SU-DHL-6 (cell line): Measurements from ENCODE around the gene HAVCR2.
A peak's percentile ranks its signal among the peaks of the same experiment; 100 is the strongest.

ENCODE experiments used
- H2AFZ ChIP-seq: fragments of 200-600 bp; sonication (generic); 2 replicates; pipeline ENCODE4 v1.6.1; 2014; ENCODE audit warnings: low read depth, mild to moderate bottlenecking, moderate library complexity, mixed read lengths, antibody characterized with exemption, low read length; ENCODE audit not compliant: severe bottlenecking
- H3F3A ChIP-seq: fragments of 200-600 bp; shearing (Covaris generic); 2 replicates; pipeline ENCODE4 v1.6.0; 2016; ENCODE audit warnings: antibody characterized with exemption, mild to moderate bottlenecking; ENCODE audit not compliant: insufficient read depth
- H3K27ac ChIP-seq: fragments of 200-600 bp; sonication (generic); 2 replicates; pipeline ENCODE4 v1.5.1; 2016; ENCODE audit warnings: low read depth, mild to moderate bottlenecking, low read length, moderate library complexity, mixed read lengths
- H3K27me3 ChIP-seq: fragments of 200-600 bp; sonication (generic), shearing (Covaris generic); 2 replicates; pipeline ENCODE4 v1.6.0; 2014; ENCODE audit warnings: mild to moderate bottlenecking, low read length
- H3K36me3 ChIP-seq: fragments of 200-600 bp; sonication (generic); 2 replicates; pipeline ENCODE4 v1.6.1; 2014; ENCODE audit warnings: mild to moderate bottlenecking, low read length, mixed read lengths
- H3K4me2 ChIP-seq: fragments of 300-600, 200-600 bp; shearing (Covaris generic), sonication (generic); 2 replicates; pipeline ENCODE4 v1.6.0; 2014; ENCODE audit warnings: low read length, low read depth, mild to moderate bottlenecking; ENCODE audit not compliant: poor library complexity, severe bottlenecking
- H3K4me3 ChIP-seq: fragments of 200-600 bp; sonication (generic); 2 replicates; pipeline ENCODE4 v1.5.1; 2014; ENCODE audit warnings: antibody characterized with exemption, low read length, mild to moderate bottlenecking, mixed read lengths; ENCODE audit not compliant: insufficient read depth, poor library complexity, severe bottlenecking
- H3K79me2 ChIP-seq: fragments of 200-600 bp; sonication (generic); 2 replicates; pipeline ENCODE4 v1.6.1; 2014; ENCODE audit warnings: mild to moderate bottlenecking, low read length, moderate library complexity; ENCODE audit not compliant: insufficient read depth
- H3K9ac ChIP-seq: fragments of 200-600 bp; sonication (generic); 2 replicates; pipeline ENCODE4 v1.7.0; 2014; ENCODE audit warnings: mild to moderate bottlenecking, low read length
- H3K9me2 ChIP-seq: fragments of 200-600 bp; sonication (generic); replicated peaks from 2 replicates; pipeline ENCODE4 v1.6.1; 2014; ENCODE audit warnings: low read length; ENCODE audit not compliant: insufficient read depth
- H3K9me3 ChIP-seq: fragments of 200-600 bp; sonication (generic); 2 replicates; pipeline ENCODE4 v1.6.1; 2014; ENCODE audit warnings: low read length, mixed read lengths; ENCODE audit not compliant: insufficient read depth
- H4K20me1 ChIP-seq: fragments of 200-600 bp; sonication (generic); 2 replicates; pipeline ENCODE4 v1.6.1; 2014; ENCODE audit warnings: low read depth, mild to moderate bottlenecking, antibody characterized with exemption, low read length, moderate library complexity, mixed read lengths
- EZH2phosphoT487 ChIP-seq: fragments of 200-600 bp; sonication (generic), shearing (Covaris generic); conservative IDR thresholded peaks from 2 replicates; pipeline ENCODE4 v1.6.1; 2018; ENCODE audit warnings: mild to moderate bottlenecking, antibody characterized with exemption, low read length, moderate library complexity, mixed read lengths
- TF ChIP-seq, protein P1 (sequence below): fragments of 200-600 bp; sonication (generic); IDR thresholded peaks from one replicate; pipeline ENCODE4 v1.5.1; 2017; ENCODE audit warnings: antibody characterized with exemption, mild to moderate bottlenecking, low read length, moderate library complexity; ENCODE audit not compliant: insufficient read depth, poor library complexity, severe bottlenecking

HAVCR2 gene

GRCh38 chr5:157107508-157107907 lies 1.3 kb downstream of the HAVCR2 start:
- Histone ChIP-seq H2AFZ (no peak overlapping the region), H3F3A (peaks cover 4% of the 10 kb centered on the region; the same call in 1 of the 2 replicates), H3K9me3 (no peaks in the 10 kb centered on the region), H3K9me2 (no peaks in the 10 kb centered on the region), H4K20me1 (no peaks in the 10 kb centered on the region), H3K36me3 (no peaks in the 10 kb centered on the region), H3K9ac (peak overlapping the region; percentile 9; the same call in 1 of the 2 replicates), H3K79me2 (no peaks in the 10 kb centered on the region; the same call in 1 of the 2 replicates), H3K27ac (peak overlapping the region; percentile 38; the same call in 1 of the 2 replicates), H3K4me2 (peak overlapping the region; percentile 62), H3K27me3 (no peaks in the 10 kb centered on the region), H3K4me3 (peak overlapping the region; percentile 45)
- TF ChIP-seq, protein P1, sequence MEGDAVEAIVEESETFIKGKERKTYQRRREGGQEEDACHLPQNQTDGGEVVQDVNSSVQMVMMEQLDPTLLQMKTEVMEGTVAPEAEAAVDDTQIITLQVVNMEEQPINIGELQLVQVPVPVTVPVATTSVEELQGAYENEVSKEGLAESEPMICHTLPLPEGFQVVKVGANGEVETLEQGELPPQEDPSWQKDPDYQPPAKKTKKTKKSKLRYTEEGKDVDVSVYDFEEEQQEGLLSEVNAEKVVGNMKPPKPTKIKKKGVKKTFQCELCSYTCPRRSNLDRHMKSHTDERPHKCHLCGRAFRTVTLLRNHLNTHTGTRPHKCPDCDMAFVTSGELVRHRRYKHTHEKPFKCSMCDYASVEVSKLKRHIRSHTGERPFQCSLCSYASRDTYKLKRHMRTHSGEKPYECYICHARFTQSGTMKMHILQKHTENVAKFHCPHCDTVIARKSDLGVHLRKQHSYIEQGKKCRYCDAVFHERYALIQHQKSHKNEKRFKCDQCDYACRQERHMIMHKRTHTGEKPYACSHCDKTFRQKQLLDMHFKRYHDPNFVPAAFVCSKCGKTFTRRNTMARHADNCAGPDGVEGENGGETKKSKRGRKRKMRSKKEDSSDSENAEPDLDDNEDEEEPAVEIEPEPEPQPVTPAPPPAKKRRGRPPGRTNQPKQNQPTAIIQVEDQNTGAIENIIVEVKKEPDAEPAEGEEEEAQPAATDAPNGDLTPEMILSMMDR: no peak
- TF ChIP-seq EZH2phosphoT487: no peak

DNA sequence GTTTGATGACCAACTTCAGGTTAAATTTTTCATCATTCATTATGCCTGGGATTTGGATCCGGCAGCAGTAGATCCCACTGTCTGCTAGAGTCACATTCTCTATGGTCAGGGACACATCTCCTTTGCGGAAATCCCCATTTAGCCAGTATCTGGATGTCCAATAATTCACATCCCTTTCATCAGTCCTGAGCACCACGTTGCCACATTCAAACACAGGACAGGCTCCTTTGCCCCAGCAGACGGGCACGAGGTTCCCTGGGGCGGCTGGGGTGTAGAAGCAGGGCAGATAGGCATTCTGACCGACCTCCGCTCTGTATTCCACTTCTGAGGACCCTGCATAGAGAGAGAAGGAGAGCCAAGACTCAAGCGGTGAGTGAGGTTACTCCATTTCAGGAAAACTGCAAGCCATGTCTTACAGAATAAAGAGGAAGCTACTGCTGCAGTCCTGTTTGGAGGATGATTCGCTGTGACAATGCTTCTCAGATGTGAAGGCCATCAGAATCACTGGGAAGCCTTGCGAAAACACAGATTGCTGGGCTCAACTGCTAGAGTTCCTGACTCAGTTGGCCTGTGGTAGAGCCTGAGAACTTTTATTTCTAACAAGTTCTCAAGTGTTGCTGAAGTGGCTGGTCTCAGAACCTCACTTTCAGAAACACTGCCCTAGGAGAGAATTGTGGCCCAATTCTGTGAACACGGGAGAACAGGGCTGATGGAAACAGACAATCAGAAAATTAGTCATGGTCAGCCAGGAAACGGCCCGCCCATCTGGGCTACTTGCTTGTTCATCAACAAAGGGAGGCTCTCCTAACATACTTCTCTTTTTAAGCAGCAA lies 2.0 kb downstream of the HAVCR2 start:
- Histone ChIP-seq H3K9me2 (no peaks in the 10 kb centered on the region), H2AFZ (no peak overlapping the region), H3K27ac (peak overlapping the region; percentile 38), H3K27me3 (no peaks in the 10 kb centered on the region), H3K79me2 (no peaks in the 10 kb centered on the region; the same call in 1 of the 2 replicates), H3K4me3 (peak overlapping the region; percentile 45), H4K20me1 (no peaks in the 10 kb centered on the region), H3K9me3 (no peaks in the 10 kb centered on the region), H3K36me3 (no peaks in the 10 kb centered on the region), H3K4me2 (peak overlapping the region; percentile 62), H3F3A (peaks cover 4% of the 10 kb centered on the region; the same call in 1 of the 2 replicates), H3K9ac (peak overlapping the region; percentile 9; the same call in 1 of the 2 replicates)
- TF ChIP-seq EZH2phosphoT487: no peak
- TF ChIP-seq, protein P1: no peak

- no peaks in the 10 kb centered on the region for H3K36me3 ChIP-seq
Observed at GRCh38 chr5:157100140-157100679, 8.6 kb downstream of the HAVCR2 start.

More at GRCh38 chr5:157100140-157100679, 8.6 kb downstream of the HAVCR2 start:
- Histone ChIP-seq H3K9me2 (no peaks in the 10 kb centered on the region), H3K4me3 (no peak overlapping the region), H3K9ac (no peak overlapping the region), H3K27me3 (no peaks in the 10 kb centered on the region), H4K20me1 (no peaks in the 10 kb centered on the region), H3K27ac (no peak overlapping the region), H3K4me2 (no peak overlapping the region), H3K9me3 (no peaks in the 10 kb centered on the region), H2AFZ (no peak overlapping the region), H3K79me2 (no peaks in the 10 kb centered on the region), H3F3A (no peaks in the 10 kb centered on the region)
- TF ChIP-seq, protein P1: no peak
- TF ChIP-seq EZH2phosphoT487: no peak
